ENCODE data around the gene CMSS1.

CMSS1 gene

DNA sequence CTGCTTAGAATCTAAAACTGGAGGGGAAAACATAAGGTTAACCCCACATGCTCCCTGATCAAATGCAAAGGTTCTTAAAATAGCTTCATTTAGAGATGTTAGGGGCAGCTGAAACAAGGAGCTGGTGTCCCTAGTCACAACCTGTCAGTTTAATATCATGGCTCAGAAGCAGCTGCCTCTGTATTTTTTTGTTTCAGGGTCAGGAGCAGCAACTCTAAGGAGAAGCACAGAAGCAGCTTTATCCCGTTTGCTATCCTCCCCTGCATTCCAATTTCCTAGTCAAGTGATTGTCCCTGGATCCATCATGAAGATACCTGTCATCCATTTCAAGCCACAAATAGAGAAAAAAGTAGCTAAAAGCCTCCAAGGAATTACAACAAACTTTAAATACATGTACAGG, 292.5 kb downstream of the CMSS1 start:
- peaks cover 30% of the 10 kb centered on the region for H3K4me1 ChIP-seq
- DNase-seq: no peak
- TF ChIP-seq, protein P1, sequence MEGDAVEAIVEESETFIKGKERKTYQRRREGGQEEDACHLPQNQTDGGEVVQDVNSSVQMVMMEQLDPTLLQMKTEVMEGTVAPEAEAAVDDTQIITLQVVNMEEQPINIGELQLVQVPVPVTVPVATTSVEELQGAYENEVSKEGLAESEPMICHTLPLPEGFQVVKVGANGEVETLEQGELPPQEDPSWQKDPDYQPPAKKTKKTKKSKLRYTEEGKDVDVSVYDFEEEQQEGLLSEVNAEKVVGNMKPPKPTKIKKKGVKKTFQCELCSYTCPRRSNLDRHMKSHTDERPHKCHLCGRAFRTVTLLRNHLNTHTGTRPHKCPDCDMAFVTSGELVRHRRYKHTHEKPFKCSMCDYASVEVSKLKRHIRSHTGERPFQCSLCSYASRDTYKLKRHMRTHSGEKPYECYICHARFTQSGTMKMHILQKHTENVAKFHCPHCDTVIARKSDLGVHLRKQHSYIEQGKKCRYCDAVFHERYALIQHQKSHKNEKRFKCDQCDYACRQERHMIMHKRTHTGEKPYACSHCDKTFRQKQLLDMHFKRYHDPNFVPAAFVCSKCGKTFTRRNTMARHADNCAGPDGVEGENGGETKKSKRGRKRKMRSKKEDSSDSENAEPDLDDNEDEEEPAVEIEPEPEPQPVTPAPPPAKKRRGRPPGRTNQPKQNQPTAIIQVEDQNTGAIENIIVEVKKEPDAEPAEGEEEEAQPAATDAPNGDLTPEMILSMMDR (IDR thresholded peaks at IDR 0.05; ENCODE audit: low read depth, low read length): no peak

DNA sequence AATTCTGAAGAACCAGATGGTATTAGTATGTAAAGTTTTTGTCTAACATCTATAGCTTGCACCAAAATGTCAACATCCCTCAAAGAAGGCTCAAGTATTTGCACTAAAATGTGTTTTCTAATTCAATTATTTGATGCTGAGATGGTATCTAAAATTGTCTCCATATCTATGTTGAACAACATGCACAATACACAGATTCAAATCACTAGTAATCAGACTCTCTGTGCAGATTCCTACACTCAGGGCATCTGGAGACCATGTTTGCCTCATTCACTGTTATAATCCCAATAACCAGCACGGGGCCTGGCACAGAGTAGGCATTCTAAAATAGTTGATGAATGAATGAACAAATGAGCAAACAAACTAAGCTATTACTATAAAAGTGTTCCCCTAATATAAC, 294.1 kb downstream of the CMSS1 start:
- TF ChIP-seq, protein P1 (IDR thresholded peaks at IDR 0.05; ENCODE audit: low read depth, low read length): no peak
- no peak for DNase-seq
- no peaks in the 10 kb centered on the region for H3K9me3 ChIP-seq
- H3K4me3 ChIP-seq (ENCODE audit: low read depth, low read length): no peak overlapping the region
- no peaks in the 10 kb centered on the region for H3K36me3 ChIP-seq
- peaks cover 15% of the 10 kb centered on the region for H3K4me1 ChIP-seq
- no peaks in the 10 kb centered on the region for H3K27me3 ChIP-seq

More for the DNA sequence above, 292.5 kb downstream of the CMSS1 start:
- no peaks in the 10 kb centered on the region for H3K9me3 ChIP-seq
- no peak overlapping the region for H3K4me3 ChIP-seq (ENCODE audit: low read depth, low read length)
- no peaks in the 10 kb centered on the region for H3K27me3 ChIP-seq
- H3K36me3 ChIP-seq: no peaks in the 10 kb centered on the region

DNA sequence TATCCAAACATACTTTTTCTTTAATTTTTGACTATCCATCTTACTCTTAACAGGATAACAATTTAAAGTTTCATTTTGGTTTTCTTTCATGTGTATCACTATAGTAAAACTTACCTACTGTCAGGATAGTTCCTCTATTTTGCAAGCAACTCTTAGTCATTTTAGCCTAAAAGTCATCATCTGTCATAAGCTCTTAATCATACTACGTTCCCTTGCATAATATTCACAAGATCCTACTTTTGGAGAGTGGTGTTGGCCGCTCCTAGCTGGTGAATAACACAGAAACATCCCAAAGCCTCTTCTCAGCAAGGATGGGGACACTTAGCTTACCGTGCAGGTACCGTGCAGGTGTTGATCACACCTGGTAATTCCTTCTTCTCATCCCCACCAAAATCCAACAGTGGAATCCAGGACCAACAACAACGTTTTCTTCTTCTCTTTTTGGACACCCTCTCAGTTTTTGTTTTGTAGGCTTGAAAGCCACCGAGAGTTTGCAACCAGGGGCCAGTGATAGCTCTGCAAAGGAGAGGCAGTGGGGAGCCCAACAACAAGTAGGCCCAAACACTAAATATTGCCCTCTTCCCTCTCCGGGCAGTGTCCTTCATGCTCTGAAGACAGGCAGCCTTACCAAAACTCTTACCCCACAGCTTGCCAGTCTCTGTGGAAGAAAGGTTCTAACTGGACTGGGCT, 296.2 kb downstream of the CMSS1 start:
- TF ChIP-seq, protein P1 (IDR thresholded peaks at IDR 0.05; ENCODE audit: low read depth, low read length): no peak
- H3K9me3 ChIP-seq: no peaks in the 10 kb centered on the region
- no peaks in the 10 kb centered on the region for H3K27me3 ChIP-seq
- no peaks in the 10 kb centered on the region for H3K36me3 ChIP-seq
- DNase-seq: no peak
- H3K4me1 ChIP-seq: peaks cover 6% of the 10 kb centered on the region; the same call in 1 of the 2 replicates
- no peak overlapping the region for H3K4me3 ChIP-seq (ENCODE audit: low read depth, low read length)

DNA sequence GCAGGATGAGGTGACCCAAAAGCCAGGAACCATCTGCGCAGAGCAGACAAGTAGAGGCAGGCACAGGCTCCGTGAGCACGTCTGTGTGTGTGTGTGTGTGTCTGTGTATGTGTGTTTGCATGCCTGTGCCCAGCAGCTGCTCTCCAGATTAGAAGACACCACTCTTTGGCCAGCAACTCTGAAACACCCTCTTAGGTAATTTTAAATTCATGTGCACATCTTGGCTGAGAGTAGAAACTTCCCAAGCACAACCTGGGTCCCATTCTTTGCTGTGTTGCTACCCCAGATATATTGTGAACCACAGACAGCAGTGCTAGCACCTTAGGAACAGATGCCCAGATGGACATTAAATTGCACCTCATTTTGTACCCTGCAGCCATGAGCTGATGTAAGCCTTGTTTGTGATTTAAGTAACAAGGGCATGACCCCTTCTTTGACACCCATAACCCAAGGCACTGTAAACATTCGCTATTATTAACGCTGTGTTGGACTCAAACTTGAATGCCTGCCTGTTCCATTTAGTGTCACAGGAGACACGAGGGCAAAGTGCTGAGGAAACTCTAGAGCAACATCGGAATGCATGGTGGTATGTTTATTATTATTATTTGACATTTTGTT, 296.9 kb downstream of the CMSS1 start, which contains the start of gene FILIP1L:
FILIP1L (minus strand) TSS at position 89 of the 618 bp plus-strand sequence.
- TF ChIP-seq, protein P1 (IDR thresholded peaks at IDR 0.05; ENCODE audit: low read depth, low read length): no peak
- no peak within 1 kb of the TSS for H3K4me3 ChIP-seq (ENCODE audit: low read depth, low read length)
- no peaks in the 10 kb centered on the region for H3K9me3 ChIP-seq
- H3K4me1 ChIP-seq: peaks cover 6% of the 10 kb centered on the region; the same call in 1 of the 2 replicates
- H3K36me3 ChIP-seq: no peaks in the 10 kb centered on the region
- no peaks in the 10 kb centered on the region for H3K27me3 ChIP-seq
- no peak for DNase-seq

DNA sequence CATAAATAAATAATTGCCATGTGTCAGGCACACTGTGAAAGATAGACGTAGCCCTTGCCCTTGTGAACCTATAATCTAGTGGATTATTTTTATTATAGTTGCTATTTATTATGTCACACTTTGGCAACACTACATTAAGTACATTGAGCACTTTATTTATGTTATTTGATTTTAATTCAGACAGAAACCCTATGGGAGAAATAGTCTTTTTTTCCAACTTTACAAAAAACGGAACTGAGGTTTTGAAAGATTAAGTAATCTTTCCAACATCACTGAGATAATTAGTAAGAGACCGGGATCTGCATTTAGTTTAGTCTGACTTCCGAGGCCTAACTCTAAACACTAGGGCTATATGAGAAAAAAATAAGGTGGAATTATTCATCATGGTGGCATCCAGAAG, 299.4 kb downstream of the CMSS1 start:
- H3K27me3 ChIP-seq: no peaks in the 10 kb centered on the region
- no peak for DNase-seq
- H3K9me3 ChIP-seq: no peaks in the 10 kb centered on the region
- TF ChIP-seq, protein P1 (IDR thresholded peaks at IDR 0.05; ENCODE audit: low read depth, low read length): no peak
- no peaks in the 10 kb centered on the region for H3K36me3 ChIP-seq
- no peak overlapping the region for H3K4me3 ChIP-seq (ENCODE audit: low read depth, low read length)
- peaks cover 6% of the 10 kb centered on the region; the same call in 1 of the 2 replicates for H3K4me1 ChIP-seq

DNA sequence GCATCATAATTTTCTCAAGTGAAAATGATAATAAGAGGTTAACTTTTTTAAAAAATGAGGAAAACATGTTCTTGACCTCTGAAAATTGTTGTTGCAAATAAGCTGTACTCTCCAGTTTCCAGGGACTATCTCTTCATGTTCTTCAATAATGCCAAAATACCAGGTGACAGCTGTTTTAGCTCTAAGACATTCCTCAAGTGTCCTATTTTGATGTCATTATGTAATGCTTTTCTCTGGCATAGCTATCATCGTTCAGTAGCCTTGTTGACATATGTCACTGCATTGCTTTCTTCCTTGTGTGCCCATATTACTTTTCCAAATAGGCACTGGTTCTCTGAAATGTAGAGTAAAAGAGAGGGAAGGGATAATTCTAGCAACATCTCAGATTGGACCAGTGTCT, 302.4 kb downstream of the CMSS1 start:
- no peak overlapping the region for H3K4me3 ChIP-seq (ENCODE audit: low read depth, low read length)
- H3K36me3 ChIP-seq: no peaks in the 10 kb centered on the region
- H3K4me1 ChIP-seq: peaks cover 8% of the 10 kb centered on the region
- no peak for DNase-seq
- no peaks in the 10 kb centered on the region for H3K9me3 ChIP-seq
- TF ChIP-seq, protein P1 (IDR thresholded peaks at IDR 0.05; ENCODE audit: low read depth, low read length): no peak
- H3K27me3 ChIP-seq: no peaks in the 10 kb centered on the region
